H1 (cell line): Measurements from ENCODE around the gene MXD4. TPM values are rescaled to one million over a fixed set of nuclear protein-coding genes. Genes with fewer than 3 reads are reported as not detected.

ENCODE experiments used
- CTCF ChIA-PET: fragments of 300-600 bp; sonication (Branson Sonifier 250); formaldehyde crosslinking; loops from one replicate; lab custom pipeline; 2021; ENCODE audit not compliant: partially characterized antibody; lab: Charles Lee
- POLR2A ChIA-PET: fragments of 300-600 bp; sonication (Branson Sonifier 250); formaldehyde crosslinking; loops from one replicate; lab custom pipeline; 2021; ENCODE audit warnings: inconsistent platforms; ENCODE audit not compliant: partially characterized antibody; lab: Charles Lee
- DNase-seq, 2 experiments: peaks; one replicate each; pipeline versions ENCODE4 v3.0.0 to v3.0.0-alpha.2; 2010 to 2022; ENCODE audit warnings: low spot score in 2 of 2, low read depth in 1 of 2, mixed read lengths in 1 of 2
- FAIRE-seq: peaks from 2 replicates; lab custom pipeline; 2011; peaks lifted over from hg19 to GRCh38; lab: Jason Lieb, UNC
- H2AFZ ChIP-seq: 2 replicates; pipeline ENCODE4 v1.8.1; 2012; ENCODE audit warnings: low read length, inconsistent platforms
- H2AK5ac ChIP-seq: 2 replicates; pipeline ENCODE4 v1.6.1; 2013; ENCODE audit warnings: low read depth, low read length
- H2BK120ac ChIP-seq: replicated peaks from 2 replicates; pipeline ENCODE3; 2013; ENCODE audit warnings: low read depth, low read length, inconsistent platforms
- H2BK12ac ChIP-seq: 2 replicates; pipeline ENCODE4 v1.6.1; 2013; ENCODE audit warnings: low read depth, low read length
- H2BK15ac ChIP-seq: 2 replicates; pipeline ENCODE4 v1.6.1; 2013; ENCODE audit warnings: low read length
- H2BK20ac ChIP-seq: 2 replicates; pipeline ENCODE4 v1.6.1; 2013; ENCODE audit warnings: low read length
- H2BK5ac ChIP-seq: 2 replicates; pipeline ENCODE4 v1.6.1; 2013; ENCODE audit warnings: low read depth, low read length
- H3K14ac ChIP-seq: 2 replicates; pipeline ENCODE4 v1.6.1; 2013; ENCODE audit warnings: inconsistent platforms; ENCODE audit not compliant: insufficient read length
- H3K18ac ChIP-seq: 2 replicates; pipeline ENCODE4 v1.6.1; 2013; ENCODE audit warnings: low read length; ENCODE audit errors: extremely low read depth
- H3K23ac ChIP-seq: 2 replicates; pipeline ENCODE4 v1.6.1; 2013; ENCODE audit warnings: inconsistent platforms; ENCODE audit not compliant: insufficient read length
- H3K23me2 ChIP-seq: 2 replicates; pipeline ENCODE4 v1.6.1; 2013; ENCODE audit warnings: low read depth, low read length
- H3K27ac ChIP-seq: 2 replicates; pipeline ENCODE4 v1.6.1; 2011; ENCODE audit warnings: low read depth, low read length, inconsistent platforms
- H3K27me3 ChIP-seq, 4 experiments: replicated peaks in 1 of 4; 1 replicate in 1 of 4; 2 replicates in 3 of 4; pipeline versions ENCODE4 v1.6.1 to v1.8.1; 2011 to 2013; ENCODE audit warnings: low read length in 3 of 4, mild to moderate bottlenecking in 3 of 4, inconsistent platforms in 2 of 4, mixed read lengths in 2 of 4, moderate library complexity in 1 of 4; ENCODE audit not compliant: control insufficient read depth in 3 of 4, insufficient read depth in 3 of 4; ENCODE audit errors: extremely low read depth in 1 of 4
- H3K36me3 ChIP-seq, 4 experiments: 2 replicates each; pipeline versions ENCODE4 v1.6.1 to v1.8.1; 2011 to 2013; ENCODE audit warnings: mild to moderate bottlenecking in 4 of 4, low read length in 3 of 4, moderate library complexity in 2 of 4, control low read depth in 1 of 4, inconsistent platforms in 1 of 4; ENCODE audit not compliant: insufficient read depth in 4 of 4, control insufficient read depth in 2 of 4
- H3K4ac ChIP-seq: replicated peaks from 2 replicates; pipeline ENCODE3; 2013; ENCODE audit warnings: low read length, low read depth, mixed read lengths, inconsistent platforms; ENCODE audit not compliant: insufficient read length
- H3K4me1 ChIP-seq, 4 experiments: replicated peaks in 1 of 4; 1 replicate in 1 of 4; 2 replicates in 3 of 4; pipeline versions ENCODE4 v1.6.1 to v1.8.1; 2011 to 2013; ENCODE audit warnings: low read length in 3 of 4, inconsistent platforms in 2 of 4, mixed read lengths in 1 of 4; ENCODE audit not compliant: insufficient read depth in 4 of 4, control insufficient read depth in 3 of 4
- H3K4me2 ChIP-seq, 2 experiments: 2 replicates each; pipeline versions ENCODE4 v1.6.1 to v1.8.1; 2011 to 2013; ENCODE audit warnings: low read depth in 2 of 2, low read length in 2 of 2, control low read depth in 1 of 2, inconsistent platforms in 1 of 2, mild to moderate bottlenecking in 1 of 2; ENCODE audit not compliant: insufficient read depth in 1 of 2
- H3K4me3 ChIP-seq, 4 experiments: fragments of 200-600, 300-600 bp in 1 of 4; sonication (generic), shearing (Covaris generic), sonication (Bioruptor Twin) in 1 of 4; 2 replicates each; pipeline versions ENCODE4 v1.5.1 to v1.8.1; 2011 to 2016; ENCODE audit warnings: low read length in 4 of 4, low read depth in 3 of 4, control low read depth in 2 of 4, inconsistent platforms in 2 of 4, mild to moderate bottlenecking in 2 of 4, mixed read lengths in 1 of 4, moderate library complexity in 1 of 4; ENCODE audit not compliant: insufficient read depth in 2 of 4; ENCODE audit errors: extremely low read depth in 1 of 4
- H3K56ac ChIP-seq: replicated peaks from 2 replicates; pipeline ENCODE3; 2013; ENCODE audit warnings: low read depth, mild to moderate bottlenecking, mixed read lengths, low read length, inconsistent platforms; ENCODE audit not compliant: insufficient read length
- H3K79me1 ChIP-seq: 2 replicates; pipeline ENCODE4 v1.6.1; 2013; ENCODE audit warnings: low read depth, low read length, control low read depth
- H3K79me2 ChIP-seq, 2 experiments: 2 replicates each; pipeline versions ENCODE4 v1.6.1 to v1.8.1; 2012 to 2013; ENCODE audit warnings: low read length in 2 of 2, mild to moderate bottlenecking in 2 of 2, inconsistent platforms in 1 of 2; ENCODE audit not compliant: insufficient read depth in 2 of 2, control insufficient read depth in 1 of 2
- H3K9ac ChIP-seq, 4 experiments: replicated peaks in 1 of 4; 1 replicate in 1 of 4; 2 replicates in 3 of 4; pipeline versions ENCODE4 v1.6.1 to v1.8.1; 2011 to 2013; ENCODE audit warnings: low read depth in 3 of 4, low read length in 3 of 4, control low read depth in 2 of 4, mild to moderate bottlenecking in 2 of 4, moderate library complexity in 2 of 4, inconsistent platforms in 1 of 4; ENCODE audit errors: extremely low read depth in 1 of 4
- H3K9me3 ChIP-seq, 2 experiments: 2 replicates each; pipeline versions ENCODE4 v1.6.1 to v1.8.1; 2012 to 2013; ENCODE audit warnings: mild to moderate bottlenecking in 2 of 2, moderate library complexity in 2 of 2, control low read depth in 1 of 2, inconsistent platforms in 1 of 2, low read depth in 1 of 2, low read length in 1 of 2, mixed read lengths in 1 of 2; ENCODE audit not compliant: insufficient read depth in 2 of 2
- H4K20me1 ChIP-seq, 2 experiments: replicated peaks in 1 of 2; 2 replicates each; pipeline versions ENCODE3 to v1.8.1; 2011 to 2013; ENCODE audit warnings: inconsistent platforms in 2 of 2, low read length in 2 of 2, mild to moderate bottlenecking in 1 of 2; ENCODE audit not compliant: insufficient read depth in 2 of 2, control insufficient read depth in 1 of 2
- H4K5ac ChIP-seq: 2 replicates; pipeline ENCODE4 v1.6.1; 2013; ENCODE audit warnings: low read length, low read depth, mixed read lengths, inconsistent platforms; ENCODE audit not compliant: insufficient read length
- H4K8ac ChIP-seq: 2 replicates; pipeline ENCODE4 v1.8.0; 2013; ENCODE audit warnings: mild to moderate bottlenecking, moderate library complexity, low read length, inconsistent platforms; ENCODE audit not compliant: insufficient read depth; ENCODE audit errors: extremely low read depth
- H4K91ac ChIP-seq: replicated peaks from 2 replicates; pipeline ENCODE3; 2013; ENCODE audit warnings: low read length, mixed read lengths, inconsistent platforms; ENCODE audit not compliant: insufficient read length
- CBX5 ChIP-seq: fragments of 300-800, 300-1000 bp; sonication (generic); IDR thresholded peaks from 2 replicates; pipeline ENCODE4 v1.7.1; 2016; ENCODE audit warnings: antibody characterized with exemption, low read length, low read depth
- TCF12 ChIP-seq: IDR thresholded peaks from 2 replicates; pipeline ENCODE4 v1.6.1; 2011; ENCODE audit warnings: low read depth, mild to moderate bottlenecking, low read length
- ZNF274 ChIP-seq: IDR thresholded peaks from 2 replicates; pipeline ENCODE4 v1.7.0; 2012; ENCODE audit warnings: low read length, borderline replicate concordance; ENCODE audit errors: extremely low read depth
- WGBS, 2 experiments: shearing (Covaris generic) in 1 of 2; methylation state at CpG; one replicate each; pipeline versions ENCODE4 v1.1.6 to v1.1.7; 2013 to 2015; ENCODE audit warnings: low lambda C conversion rate in 2 of 2, mixed read lengths in 2 of 2, inconsistent platforms in 1 of 2, low coverage in 1 of 2, missing lambda C conversion rate in 1 of 2; ENCODE audit not compliant: insufficient replicate concordance in 2 of 2, insufficient coverage in 1 of 2, insufficient read length in 1 of 2; ENCODE audit errors: extremely low coverage in 1 of 2, missing lambda C conversion rate in 1 of 2; 5-methylcytosine and 5-hydroxymethylcytosine counted together
- polyA plus RNA-seq, 7 experiments: library from polyadenylated mRNA; depleted of rRNA in 3 of 7; stranded (reverse) in 5 of 7; unstranded in 2 of 7; fragments of >200 nt in 5 of 7; fragments of 200-250 nt in 2 of 7; gene quantifications; 1 replicate in 5 of 7; 2 replicates in 1 of 7; 4 replicates in 1 of 7; pipeline versions ENCODE4 v1.2.1 to v1.2.3, GENCODE V29; 2011 to 2013; ENCODE audit warnings: missing spikeins in 2 of 7, mixed read lengths in 2 of 7
- total RNA-seq: library from RNA; stranded (reverse); fragmentation: NEBNext Ultra II Directional; extraction: Animal tissue kit (Norgen Biotek cat#: 25700); gene quantifications from 2 replicates; pipeline ENCODE4 v1.2.1, GENCODE V29; 2021

Gene MXD4
- total and polyA plus RNA-seq, 2 of the 8 experiments (the other 6 are each of a cell fraction or from before 2014, with no cell fraction given) = 18.0 to 20.8 TPM

- Histone ChIP-seq H2AFZ (no peak overlapping the region), H2BK15ac (no peak overlapping the region), H3K23ac (no peak overlapping the region), H3K4me1 (no peaks in the 10 kb centered on the region), H3K4me2 (no peak overlapping the region), H3K9ac (no peak overlapping the region), H3K36me3 (peaks cover 0 to 9% (median 3%) of the 10 kb centered on the region in 4 experiments; a peak in 3 of 8 replicates), H3K27me3 (no peaks in the 10 kb centered on the region), H3K4ac (no peak overlapping the region), H2BK20ac (no peak overlapping the region), H3K14ac (no peak overlapping the region), H3K79me2 (peaks cover 0 to 5% of the 10 kb centered on the region in 2 experiments; a peak in 1 of 4 replicates), H2BK5ac (no peak overlapping the region), H2BK12ac (no peak overlapping the region), H2AK5ac (no peak overlapping the region), H3K18ac (no peak overlapping the region), H2BK120ac (no peak overlapping the region), H3K9me3 (no peaks in the 10 kb centered on the region), H3K23me2 (no peaks in the 10 kb centered on the region), H4K8ac (no peak overlapping the region), H3K4me3 (no peak overlapping the region), H3K79me1 (no peaks in the 10 kb centered on the region), H4K5ac (no peak overlapping the region), H4K20me1 (peaks cover 2% of the 10 kb centered on the region in 2 experiments), H3K56ac (no peak overlapping the region), H3K27ac (no peak overlapping the region), H4K91ac (no peak overlapping the region)
- no peak for FAIRE-seq
- 92% methylated on average over 6 of the region's 6 CpGs; no CpG with 5 or more reads in 1 of the 2 experiments for WGBS, 2 experiments
- ChIA-PET CTCF (interaction anchor here (0.7 to 1.6 kb wide), 4 partner anchors 11 to 238 kb away, joined by 3 to 7 read pairs (median 4); partner anchors contain the start of gene RNF4), POLR2A (no interaction called here)
- DNase-seq = no peak
- TF ChIP-seq ZNF274 = no peak
- no peak for TF ChIP-seq TCF12
- TF ChIP-seq CBX5 = no peak
Observed at GRCh38 chr4:2231082-2231481, 30.8 kb downstream of the MXD4 start.
